GM12878 (cell line): ENCODE results near the gene TTC22. TPM values are rescaled to one million over a fixed set of nuclear protein-coding genes. Genes with fewer than 3 reads are reported as not detected.

Experiments used
- ATAC-seq: fragments of 200-7000 bp; cut with Tn5 transposase; 3 replicates; pipeline ENCODE4 v1.9.1; 2020; ENCODE audit warnings: mild to moderate bottlenecking, moderate library complexity
- BruUV-seq: library from RNA; stranded (reverse); fragments of 400-500 nt; replicated peaks from 2 replicates; lab custom pipeline; 2021; lab: Mats Ljungman, UMichigan
- CTCF ChIA-PET: fragments of 300-600 bp; sonication (Branson Sonifier 250); formaldehyde crosslinking; extraction: SDS; loops from one replicate; lab custom pipeline; 2021; ENCODE audit warnings: inconsistent platforms; lab: Yijun Ruan, JAX
- POLR2A ChIA-PET: fragments of 350-600 bp; formaldehyde crosslinking; extraction: SDS; loops from one replicate; lab custom pipeline; 2021; ENCODE audit warnings: inconsistent platforms; lab: Charles Lee
- RAD21 ChIA-PET: fragments of 300-600 bp; sonication (Branson Sonifier 250); formaldehyde crosslinking; loops from one replicate; lab custom pipeline; 2023; ENCODE audit warnings: antibody characterized with exemption; ENCODE audit not compliant: unreplicated experiment; lab: Charles Lee
- SMC1A ChIA-PET: fragments of 300-600 bp; sonication (Branson Sonifier 250); formaldehyde crosslinking; loops from one replicate; lab custom pipeline; 2023; ENCODE audit not compliant: unreplicated experiment, uncharacterized antibody; lab: Charles Lee
- DNase-seq: peaks from one replicate; pipeline ENCODE4 v3.0.0-alpha.2; 2011; ENCODE audit warnings: low read depth, low spot score
- FAIRE-seq: peaks from 3 replicates; lab custom pipeline; 2011; peaks lifted over from hg19 to GRCh38; lab: Jason Lieb, UNC
- H2AFZ ChIP-seq: 2 replicates; pipeline ENCODE4 v1.6.0; 2011; ENCODE audit warnings: low read depth, low read length, control low read depth; ENCODE audit not compliant: control insufficient read depth
- H3K27ac ChIP-seq: 2 replicates; pipeline ENCODE4 v1.5.1; 2011; ENCODE audit warnings: control low read depth; ENCODE audit not compliant: control insufficient read depth, insufficient read depth
- H3K27me3 ChIP-seq, 2 experiments: replicated peaks in 1 of 2; 2 replicates each; pipeline versions ENCODE4 v1.6.0 to v1.6.1; 2011; ENCODE audit warnings: low read length in 1 of 2; ENCODE audit not compliant: control insufficient read depth in 2 of 2, insufficient read depth in 2 of 2
- H3K36me3 ChIP-seq, 2 experiments: 2 replicates each; pipeline ENCODE4 v1.5.1; 2011; ENCODE audit warnings: low read length in 1 of 2; ENCODE audit not compliant: control insufficient read depth in 2 of 2, insufficient read depth in 2 of 2
- H3K4me1 ChIP-seq: 2 replicates; pipeline ENCODE4 v1.6.1; 2011; ENCODE audit warnings: mild to moderate bottlenecking, low read length, moderate library complexity, mixed read lengths; ENCODE audit not compliant: control insufficient read depth, insufficient read depth
- H3K4me2 ChIP-seq: 2 replicates; pipeline ENCODE4 v1.6.0; 2011; ENCODE audit warnings: control low read depth; ENCODE audit not compliant: control insufficient read depth, insufficient read depth
- H3K4me3 ChIP-seq: fragments of 200-600 bp; sonication (generic); 2 replicates; pipeline ENCODE4 v1.5.1; 2016
- H3K79me2 ChIP-seq: 2 replicates; pipeline ENCODE4 v1.6.0; 2011; ENCODE audit warnings: low read length; ENCODE audit not compliant: control insufficient read depth, insufficient read depth
- H3K9ac ChIP-seq: 2 replicates; pipeline ENCODE4 v1.8.0; 2011; ENCODE audit warnings: low read length, control low read depth, mixed read lengths; ENCODE audit not compliant: control insufficient read depth, insufficient read depth
- H3K9me3 ChIP-seq: replicated peaks from 3 replicates; pipeline ENCODE4 v1.5.1; 2011; ENCODE audit warnings: mild to moderate bottlenecking, low read length; ENCODE audit not compliant: control insufficient read depth, insufficient read depth
- H4K20me1 ChIP-seq: 2 replicates; pipeline ENCODE4 v1.6.0; 2011; ENCODE audit not compliant: control insufficient read depth, insufficient read depth
- CREM ChIP-seq: IDR thresholded peaks from 2 replicates; pipeline ENCODE4 v1.6.1; 2014; ENCODE audit warnings: antibody characterized with exemption, low read depth
- EGR1 ChIP-seq, 2 experiments: IDR thresholded peaks; 1 replicate in 1 of 2; 2 replicates in 1 of 2; pipeline ENCODE4 v1.6.1; 2011 to 2012; ENCODE audit warnings: low read depth in 2 of 2, low read length in 2 of 2, borderline replicate concordance in 1 of 2, mild to moderate bottlenecking in 1 of 2, moderate library complexity in 1 of 2
- IRF5 ChIP-seq: fragments of 450-650 bp; IDR thresholded peaks from 2 replicates; pipeline ENCODE4 v1.6.1; 2017; ENCODE audit warnings: borderline replicate concordance
- NFYA ChIP-seq: IDR thresholded peaks from 2 replicates; pipeline ENCODE4 v1.6.1; 2011; ENCODE audit warnings: low read depth, mild to moderate bottlenecking, low read length, improper control_type of control experiment, borderline replicate concordance
- NR2C2 ChIP-seq: IDR thresholded peaks from 2 replicates; pipeline ENCODE4 v1.6.1; 2011; ENCODE audit warnings: borderline replicate concordance, low read depth; ENCODE audit not compliant: control insufficient read depth, insufficient read length
- SPI1 ChIP-seq: IDR thresholded peaks from 2 replicates; pipeline ENCODE4 v1.6.1; 2011; ENCODE audit warnings: low read depth, mild to moderate bottlenecking, low read length, moderate library complexity, borderline replicate concordance; ENCODE audit not compliant: insufficient read depth
- SREBF2 ChIP-seq: IDR thresholded peaks from 2 replicates; pipeline ENCODE4 v1.6.1; 2012; ENCODE audit warnings: mild to moderate bottlenecking, low read length
- SRF ChIP-seq, 2 experiments: IDR thresholded peaks; 2 replicates each; pipeline ENCODE4 v1.6.1; 2011; ENCODE audit warnings: low read depth in 2 of 2, low read length in 2 of 2, mild to moderate bottlenecking in 1 of 2, moderate library complexity in 1 of 2
- ZBTB4 ChIP-seq: fragments of 450-650 bp; formaldehyde crosslinking; IDR thresholded peaks from 2 replicates; pipeline ENCODE4 v1.4.0; 2022; ENCODE audit warnings: mild to moderate bottlenecking, moderate library complexity
- WGBS: methylation state at CpG from one replicate; pipeline ENCODE4 v1.1.6; 2016; ENCODE audit warnings: low lambda C conversion rate; ENCODE audit not compliant: insufficient replicate concordance, insufficient coverage; ENCODE audit errors: missing lambda C conversion rate; 5-methylcytosine and 5-hydroxymethylcytosine counted together
- in situ Hi-C: fragments of 300-500 bp; cut with MboI; formaldehyde crosslinking; loops from 9 replicates; pipeline ENCODE4 v1.14.3; 2018; ENCODE audit warnings: mixed read lengths
- intact Hi-C: fragments of 100-400 bp; cut with micrococcal nuclease; formaldehyde crosslinking; loops from one replicate; pipeline ENCODE4 v1.14.2; 2022; ENCODE audit not compliant: unreplicated experiment
- polyA plus RNA-seq, 11 experiments: library from polyadenylated mRNA; depleted of rRNA in 4 of 11; unstranded in 6 of 11; stranded (reverse) in 5 of 11; fragments of >200 nt; fragmentation: Nextera tagmentation in 4 of 11; fragmentation: Illumina TruSeq in 1 of 11; extraction: Ambion mirVana in 4 of 11; extraction: Trizol in 1 of 11; gene quantifications; 1 replicate in 1 of 11; 2 replicates in 10 of 11; pipeline versions ENCODE4 v1.2.1 to v1.2.3, GENCODE V29; 2011 to 2016; ENCODE audit warnings: inconsistent platforms in 2 of 11, missing spikeins in 2 of 11, low read depth in 1 of 11
- total RNA-seq, 4 experiments: library from RNA; depleted of rRNA in 3 of 4; stranded (reverse); fragments of >200 nt in 3 of 4; fragmentation: Illumina TruSeq in 1 of 4; extraction: Trizol in 1 of 4; gene quantifications; 2 replicates each; pipeline versions ENCODE4 v1.2.1 to v1.2.3, GENCODE V29; 2013 to 2021

Gene TTC22
- total and polyA plus RNA-seq, 10 of the 15 experiments (the other 5 are each of a cell fraction or from before 2014, with no cell fraction given): 0.64 to 5.1 (median 1.9) TPM

- RAD21 ChIA-PET: no interaction called here
- no peak overlapping the region for H3K27ac ChIP-seq
- no TSS peak for BruUV-seq
- peaks cover 32 to 48% of the 10 kb centered on the region in 2 experiments for H3K36me3 ChIP-seq
- no peaks in the 10 kb centered on the region for H3K4me1 ChIP-seq
- intact Hi-C loops (no loop called here), in situ Hi-C loops (no loop called here)
- H3K9me3 ChIP-seq: no peaks in the 10 kb centered on the region
- CTCF ChIA-PET: no interaction called here
- H3K9ac ChIP-seq: no peak overlapping the region
- no peak for DNase-seq
- no peak overlapping the region for H3K4me3 ChIP-seq
- no peak overlapping the region for H3K4me2 ChIP-seq
- H3K27me3 ChIP-seq: no peaks in the 10 kb centered on the region
- no peaks in the 10 kb centered on the region for H4K20me1 ChIP-seq
- SMC1A ChIA-PET: no interaction called here
- no peak for ATAC-seq
- FAIRE-seq: no peak
- TF ChIP-seq IRF5: no peak
- TF ChIP-seq SRF (IDR thresholded peaks at IDR 0.05; ENCODE audit: low read depth in 2 of 2, low read length in 2 of 2): no peak
- POLR2A ChIA-PET: no interaction called here
- no peak overlapping the region for H2AFZ ChIP-seq
- 91% methylated on average over 9 of the region's 9 CpGs for WGBS
- no peaks in the 10 kb centered on the region for H3K79me2 ChIP-seq
Observed at GRCh38 chr1:54850737-54851136, 49.6 kb upstream of the TTC22 start.

- CTCF ChIA-PET: no interaction called here
- intact Hi-C loops: no loop called here
Observed at GRCh38 chr1:54850069-54850730, 49.1 kb upstream of the TTC22 start.

More at GRCh38 chr1:54850069-54850730, 49.1 kb upstream of the TTC22 start:
- Histone ChIP-seq H3K27me3 (no peaks in the 10 kb centered on the region), H3K9ac (no peak overlapping the region), H3K27ac (no peak overlapping the region), H3K79me2 (no peaks in the 10 kb centered on the region), H3K36me3 (peaks cover 32 to 46% of the 10 kb centered on the region in 2 experiments), H2AFZ (no peak overlapping the region), H4K20me1 (no peaks in the 10 kb centered on the region), H3K4me3 (no peak overlapping the region), H3K4me1 (no peaks in the 10 kb centered on the region), H3K9me3 (no peaks in the 10 kb centered on the region), H3K4me2 (no peak overlapping the region)
- POLR2A ChIA-PET: no interaction called here
- no peak for FAIRE-seq
- in situ Hi-C loops: no loop called here
- ATAC-seq: no peak
- BruUV-seq: TSS peak; percentile 27
- 75% methylated on average over 5 of the region's 5 CpGs for WGBS
- RAD21 ChIA-PET: no interaction called here
- DNase-seq: no peak
- SMC1A ChIA-PET: no interaction called here
- TF ChIP-seq ZBTB4 (CRISPR knock-in tag): no peak
- no peak for TF ChIP-seq SPI1
- no peak for TF ChIP-seq NR2C2
- TF ChIP-seq CREM: no peak
- TF ChIP-seq EGR1 (IDR thresholded peaks at IDR 0.05; ENCODE audit: borderline replicate concordance in 1 of 2, low read depth in 2 of 2, low read length in 2 of 2): no peak
- TF ChIP-seq SREBF2: no peak
- no peak for TF ChIP-seq NFYA
